A549 treated with RU486 at 1 μM for 4 hours (cell line): ENCODE results near the gene OR10Z1. TPM values are rescaled to one million over a fixed set of nuclear protein-coding genes. Genes with fewer than 3 reads are reported as not detected.

ENCODE experiments used
- total RNA-seq: library from RNA; stranded (reverse); fragments of 200-300 nt; extraction: Qiagen RNA extraction; gene quantifications from 5 replicates; pipeline ENCODE4 v1.2.3, GENCODE V29; 2022; ENCODE audit warnings: low read depth

Gene OR10Z1
- total RNA-seq: not detected in 5 replicates

GRCh38 chr1:158604968-158605367 is at the start of gene OR10Z1:
Gene OR10Z1 (plus strand): TSS chr1:158605268. CDS start chr1:158606439, 1,171 bp downstream.

GRCh38 chr1:158570480-158570879 is 34.6 kb upstream of the OR10Z1 start, which contains the start of gene OR6P1:
Gene OR6P1 (minus strand): TSS chr1:158570580. CDS start chr1:158563604, 6,976 bp downstream.

GRCh38 chr1:158579733-158580132 is 25.3 kb upstream of the OR10Z1 start, which contains the start of gene OR10X1:
Gene OR10X1 (minus strand): TSS chr1:158579899. CDS start chr1:158579899, 0 bp downstream.

Other genes starting within 250 kb of the OR10Z1 start
- gene OR10T2, start 205.8 kb upstream of the OR10Z1 start, total RNA-seq: not detected in 5 replicates
- gene OR10K2, start 179.0 kb upstream of the OR10Z1 start, total RNA-seq: not detected in 5 replicates
- gene OR10K1, start 143.4 kb upstream of the OR10Z1 start, total RNA-seq: not detected in 5 replicates
- not detected in 5 replicates for gene OR10R2, start 133.0 kb upstream of the OR10Z1 start, total RNA-seq
- gene OR6Y1, start 50.9 kb upstream of the OR10Z1 start, total RNA-seq: not detected in 5 replicates
- gene OR6P1, start 34.7 kb upstream of the OR10Z1 start, total RNA-seq: not detected in 5 replicates
- not detected in 5 replicates for gene OR10X1, start 25.4 kb upstream of the OR10Z1 start, total RNA-seq
- gene SPTA1, start 81.4 kb downstream of the OR10Z1 start, total RNA-seq: not detected in 5 replicates
- not detected in 5 replicates for gene OR6K2, start 95.4 kb downstream of the OR10Z1 start, total RNA-seq
- gene OR6K3, start 115.5 kb downstream of the OR10Z1 start, total RNA-seq: not detected in 5 replicates
- not detected in 5 replicates for gene OR6K6, start 149.5 kb downstream of the OR10Z1 start, total RNA-seq
- gene OR6N1, start 166.9 kb downstream of the OR10Z1 start, total RNA-seq: not detected in 5 replicates
- not detected in 5 replicates for gene OR6N2, start 175.9 kb downstream of the OR10Z1 start, total RNA-seq
- not detected in 5 replicates for gene MNDA, start 226.1 kb downstream of the OR10Z1 start, total RNA-seq